ENCODE results near the gene UTS2B.
A peak's percentile ranks its signal among the peaks of the same experiment; 100 is the strongest.

Gene UTS2B

GRCh38 chr3:191352014-191352413 lies 21.7 kb upstream of the UTS2B start:
- Histone ChIP-seq H3K4me1 (ENCODE audit: control insufficient read depth, insufficient read depth, low read length) (peaks cover 15% of the 10 kb centered on the region), H3K9me3 (ENCODE audit: control insufficient read depth in 2 of 2, low read length in 2 of 2) (no peaks in the 10 kb centered on the region), H3K9ac (ENCODE audit: low read length in 2 of 2) (no peak overlapping the region), H3K36me3 (ENCODE audit: control insufficient read depth in 2 of 2, insufficient read depth in 2 of 2, low read length in 2 of 2) (no peaks in the 10 kb centered on the region), H3K4me3 (ENCODE audit: low read length in 2 of 2) (no peak overlapping the region), H3K27me3 (ENCODE audit: control insufficient read depth in 1 of 2, insufficient read depth in 2 of 2, low read length in 2 of 2) (no peaks in the 10 kb centered on the region), H3K27ac (ENCODE audit: low read length) (no peak overlapping the region)

DNA sequence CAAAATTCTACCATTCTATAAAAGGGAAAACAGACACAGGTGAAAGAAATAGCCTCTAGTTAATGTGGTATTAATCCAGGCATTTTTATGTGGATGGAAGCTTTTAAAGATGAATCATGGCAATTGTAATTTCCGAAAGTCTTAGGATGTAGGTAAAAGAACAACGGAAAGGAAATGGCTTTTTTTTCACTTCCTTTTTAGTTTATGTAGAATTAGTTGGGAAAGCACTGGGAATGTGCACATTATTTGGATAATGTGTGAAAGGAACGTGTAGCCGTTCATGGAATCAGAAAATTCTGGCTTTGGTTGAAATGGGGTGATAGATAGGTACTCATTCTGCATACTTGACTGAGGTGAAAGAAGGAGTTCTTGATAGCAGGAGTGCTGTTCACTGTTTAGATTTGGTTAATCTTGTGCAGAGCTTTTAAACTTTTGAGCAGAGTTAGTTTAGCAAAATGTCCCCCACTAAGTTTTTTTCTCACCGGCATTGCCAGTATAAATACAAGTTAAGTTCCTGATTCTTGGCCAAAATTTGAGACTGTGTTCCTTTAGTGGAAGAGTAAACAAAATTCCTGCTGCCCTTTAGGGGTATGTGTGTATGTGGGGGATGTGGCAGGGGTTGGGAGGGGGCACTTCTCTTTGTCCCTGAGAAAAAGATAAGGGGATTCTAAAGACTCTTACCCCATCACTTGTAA lies 20.2 kb upstream of the UTS2B start:
- Histone ChIP-seq H3K9ac (ENCODE audit: low read length in 2 of 2) (no peak overlapping the region), H3K9me3 (ENCODE audit: control insufficient read depth in 2 of 2, low read length in 2 of 2) (no peaks in the 10 kb centered on the region), H3K4me3 (ENCODE audit: low read length in 2 of 2) (peak overlapping the region; percentile 47 to 52), H3K27me3 (ENCODE audit: control insufficient read depth in 1 of 2, insufficient read depth in 2 of 2, low read length in 2 of 2) (no peaks in the 10 kb centered on the region), H3K36me3 (ENCODE audit: control insufficient read depth in 2 of 2, insufficient read depth in 2 of 2, low read length in 2 of 2) (no peaks in the 10 kb centered on the region), H3K27ac (ENCODE audit: low read length) (peak overlapping the region; percentile 32), H3K4me1 (ENCODE audit: control insufficient read depth, insufficient read depth, low read length) (peaks cover 10% of the 10 kb centered on the region)

GRCh38 chr3:191348098-191348497 lies 17.8 kb upstream of the UTS2B start:
- no peaks in the 10 kb centered on the region for H3K27me3 ChIP-seq (ENCODE audit: control insufficient read depth in 1 of 2, insufficient read depth in 2 of 2, low read length in 2 of 2)
- H3K4me1 ChIP-seq (ENCODE audit: control insufficient read depth, insufficient read depth, low read length) = peaks cover 5% of the 10 kb centered on the region
- no peak overlapping the region for H3K4me3 ChIP-seq (ENCODE audit: low read length in 2 of 2)
- H3K9ac ChIP-seq (ENCODE audit: low read length in 2 of 2) = no peak overlapping the region
- H3K27ac ChIP-seq (ENCODE audit: low read length) = no peak overlapping the region
- no peaks in the 10 kb centered on the region for H3K36me3 ChIP-seq (ENCODE audit: control insufficient read depth in 2 of 2, insufficient read depth in 2 of 2, low read length in 2 of 2)
- H3K9me3 ChIP-seq (ENCODE audit: control insufficient read depth in 2 of 2, low read length in 2 of 2) = no peaks in the 10 kb centered on the region

DNA sequence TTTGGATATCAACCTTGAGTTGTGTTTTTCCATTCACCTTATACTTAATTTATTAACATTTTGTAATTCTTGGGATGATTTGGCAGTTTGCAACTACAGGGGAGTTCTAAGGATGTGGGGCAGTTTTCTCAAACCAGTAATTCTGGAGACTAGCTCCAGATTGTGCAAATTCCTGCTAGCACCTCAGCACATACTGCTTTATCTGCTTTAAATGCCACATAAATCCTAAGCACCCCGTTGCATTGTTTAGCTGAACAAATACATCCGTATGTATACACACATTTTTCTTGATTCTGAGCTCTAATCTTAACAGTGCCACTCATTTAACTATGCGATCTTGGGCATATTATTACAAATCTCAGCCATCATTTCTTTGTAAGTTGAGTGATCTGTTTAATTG lies 16.9 kb upstream of the UTS2B start:
- H3K4me1 ChIP-seq (ENCODE audit: control insufficient read depth, insufficient read depth, low read length) = peaks cover 7% of the 10 kb centered on the region
- H3K36me3 ChIP-seq (ENCODE audit: control insufficient read depth in 2 of 2, insufficient read depth in 2 of 2, low read length in 2 of 2) = no peaks in the 10 kb centered on the region
- no peaks in the 10 kb centered on the region for H3K9me3 ChIP-seq (ENCODE audit: control insufficient read depth in 2 of 2, low read length in 2 of 2)
- H3K27me3 ChIP-seq (ENCODE audit: control insufficient read depth in 1 of 2, insufficient read depth in 2 of 2, low read length in 2 of 2) = no peaks in the 10 kb centered on the region
- no peak overlapping the region for H3K4me3 ChIP-seq (ENCODE audit: low read length in 2 of 2)
- no peak overlapping the region for H3K27ac ChIP-seq (ENCODE audit: low read length)
- no peak overlapping the region for H3K9ac ChIP-seq (ENCODE audit: low read length in 2 of 2)

GRCh38 chr3:191345334-191345733 lies 15.0 kb upstream of the UTS2B start:
- Histone ChIP-seq H3K27ac (ENCODE audit: low read length) (no peak overlapping the region), H3K9me3 (ENCODE audit: control insufficient read depth in 2 of 2, low read length in 2 of 2) (no peaks in the 10 kb centered on the region), H3K36me3 (ENCODE audit: control insufficient read depth in 2 of 2, insufficient read depth in 2 of 2, low read length in 2 of 2) (no peaks in the 10 kb centered on the region), H3K4me3 (ENCODE audit: low read length in 2 of 2) (no peak overlapping the region), H3K4me1 (ENCODE audit: control insufficient read depth, insufficient read depth, low read length) (peaks cover 10% of the 10 kb centered on the region), H3K27me3 (ENCODE audit: control insufficient read depth in 1 of 2, insufficient read depth in 2 of 2, low read length in 2 of 2) (no peaks in the 10 kb centered on the region), H3K9ac (ENCODE audit: low read length in 2 of 2) (no peak overlapping the region)

GRCh38 chr3:191343913-191344312 lies 13.6 kb upstream of the UTS2B start:
- Histone ChIP-seq H3K9me3 (ENCODE audit: control insufficient read depth in 2 of 2, low read length in 2 of 2) (no peaks in the 10 kb centered on the region), H3K36me3 (ENCODE audit: control insufficient read depth in 2 of 2, insufficient read depth in 2 of 2, low read length in 2 of 2) (no peaks in the 10 kb centered on the region), H3K27ac (ENCODE audit: low read length) (no peak overlapping the region), H3K4me3 (ENCODE audit: low read length in 2 of 2) (no peak overlapping the region), H3K27me3 (ENCODE audit: control insufficient read depth in 1 of 2, insufficient read depth in 2 of 2, low read length in 2 of 2) (no peaks in the 10 kb centered on the region), H3K4me1 (ENCODE audit: control insufficient read depth, insufficient read depth, low read length) (peaks cover 10% of the 10 kb centered on the region), H3K9ac (ENCODE audit: low read length in 2 of 2) (no peak overlapping the region)

DNA sequence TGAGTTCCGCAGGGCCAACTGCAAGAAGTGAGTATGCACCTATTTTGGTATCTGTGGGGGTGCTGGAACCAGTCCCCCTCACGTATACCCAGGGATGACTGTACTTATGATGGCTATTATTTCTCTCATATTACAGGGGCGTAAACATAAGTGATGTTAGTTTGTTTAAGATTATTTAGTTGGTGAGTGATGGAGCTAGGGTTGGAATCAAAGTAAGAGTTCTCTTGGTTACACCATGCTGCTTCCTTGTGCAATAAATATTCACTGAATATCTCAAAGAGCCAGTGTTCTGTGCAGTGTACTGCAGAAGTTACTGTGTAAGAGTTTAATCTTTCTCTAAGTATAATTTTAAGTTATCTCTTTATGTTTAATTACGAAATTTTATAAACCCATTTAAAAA lies 12.8 kb upstream of the UTS2B start:
- Histone ChIP-seq H3K27ac (ENCODE audit: low read length) (no peak overlapping the region), H3K27me3 (ENCODE audit: control insufficient read depth in 1 of 2, insufficient read depth in 2 of 2, low read length in 2 of 2) (no peaks in the 10 kb centered on the region), H3K4me1 (ENCODE audit: control insufficient read depth, insufficient read depth, low read length) (peaks cover 10% of the 10 kb centered on the region), H3K36me3 (ENCODE audit: control insufficient read depth in 2 of 2, insufficient read depth in 2 of 2, low read length in 2 of 2) (no peaks in the 10 kb centered on the region), H3K4me3 (ENCODE audit: low read length in 2 of 2) (no peak overlapping the region), H3K9ac (ENCODE audit: low read length in 2 of 2) (no peak overlapping the region), H3K9me3 (ENCODE audit: control insufficient read depth in 2 of 2, low read length in 2 of 2) (no peaks in the 10 kb centered on the region)

DNA sequence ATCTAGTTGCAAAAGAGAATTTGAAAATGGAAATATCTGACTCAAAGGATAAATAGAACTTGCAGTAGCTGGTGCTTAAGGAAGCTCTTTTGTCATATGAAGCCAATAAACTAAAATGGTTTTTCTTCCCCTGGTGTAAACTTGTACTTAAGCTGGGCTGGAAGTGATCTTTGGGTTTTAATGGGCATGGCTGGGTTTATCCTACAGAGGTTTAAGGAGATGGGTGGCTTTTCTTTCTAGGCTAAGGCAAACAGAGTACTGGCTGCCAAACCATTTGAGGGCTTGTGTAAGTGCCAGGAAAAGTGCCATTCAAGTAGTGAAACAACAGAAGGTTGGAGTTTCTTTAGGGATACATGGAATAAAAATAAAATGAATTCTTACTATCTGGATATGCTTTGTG lies 12.1 kb upstream of the UTS2B start:
- H3K36me3 ChIP-seq (ENCODE audit: control insufficient read depth in 2 of 2, insufficient read depth in 2 of 2, low read length in 2 of 2) = no peaks in the 10 kb centered on the region
- H3K27me3 ChIP-seq (ENCODE audit: control insufficient read depth in 1 of 2, insufficient read depth in 2 of 2, low read length in 2 of 2) = no peaks in the 10 kb centered on the region
- H3K4me1 ChIP-seq (ENCODE audit: control insufficient read depth, insufficient read depth, low read length) = peaks cover 8% of the 10 kb centered on the region
- H3K4me3 ChIP-seq (ENCODE audit: low read length in 2 of 2) = no peak overlapping the region
- H3K27ac ChIP-seq (ENCODE audit: low read length) = no peak overlapping the region
- no peaks in the 10 kb centered on the region for H3K9me3 ChIP-seq (ENCODE audit: control insufficient read depth in 2 of 2, low read length in 2 of 2)
- no peak overlapping the region for H3K9ac ChIP-seq (ENCODE audit: low read length in 2 of 2)

DNA sequence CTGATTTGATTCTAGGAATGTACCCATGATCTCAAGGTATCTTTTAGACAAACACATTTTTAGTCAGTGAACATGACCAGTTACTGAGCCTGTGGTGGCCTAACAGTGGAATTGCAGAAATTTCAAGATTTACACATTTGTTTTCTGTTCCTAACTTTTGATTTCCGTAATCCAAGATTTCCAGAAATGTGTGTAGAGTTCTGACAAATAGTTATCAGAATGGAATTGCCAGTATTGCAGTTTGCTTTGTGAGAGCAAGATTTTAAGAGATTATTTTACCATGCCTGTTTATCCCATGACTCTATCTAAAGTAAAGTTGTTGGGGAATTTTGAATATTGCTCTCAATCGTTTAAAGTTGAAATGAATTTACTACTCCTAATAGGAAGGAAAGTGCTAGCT lies 11.7 kb upstream of the UTS2B start:
- no peak overlapping the region for H3K27ac ChIP-seq (ENCODE audit: low read length)
- no peak overlapping the region for H3K9ac ChIP-seq (ENCODE audit: low read length in 2 of 2)
- no peaks in the 10 kb centered on the region for H3K9me3 ChIP-seq (ENCODE audit: control insufficient read depth in 2 of 2, low read length in 2 of 2)
- H3K4me1 ChIP-seq (ENCODE audit: control insufficient read depth, insufficient read depth, low read length) = peaks cover 8% of the 10 kb centered on the region
- no peak overlapping the region for H3K4me3 ChIP-seq (ENCODE audit: low read length in 2 of 2)
- H3K36me3 ChIP-seq (ENCODE audit: control insufficient read depth in 2 of 2, insufficient read depth in 2 of 2, low read length in 2 of 2) = no peaks in the 10 kb centered on the region
- H3K27me3 ChIP-seq (ENCODE audit: control insufficient read depth in 1 of 2, insufficient read depth in 2 of 2, low read length in 2 of 2) = no peaks in the 10 kb centered on the region

- Histone ChIP-seq H3K9ac (ENCODE audit: low read length in 2 of 2) (no peak overlapping the region), H3K27ac (ENCODE audit: low read length) (no peak overlapping the region), H3K9me3 (ENCODE audit: control insufficient read depth in 2 of 2, low read length in 2 of 2) (no peaks in the 10 kb centered on the region), H3K36me3 (ENCODE audit: control insufficient read depth in 2 of 2, insufficient read depth in 2 of 2, low read length in 2 of 2) (no peaks in the 10 kb centered on the region), H3K4me1 (ENCODE audit: control insufficient read depth, insufficient read depth, low read length) (peaks cover 8% of the 10 kb centered on the region), H3K27me3 (ENCODE audit: control insufficient read depth in 1 of 2, insufficient read depth in 2 of 2, low read length in 2 of 2) (no peaks in the 10 kb centered on the region), H3K4me3 (ENCODE audit: low read length in 2 of 2) (no peak overlapping the region)
These were observed 10.6 kb upstream of the UTS2B start for GRCh38 chr3:191340966-191341365.

- Histone ChIP-seq H3K9me3 (ENCODE audit: control insufficient read depth in 2 of 2, low read length in 2 of 2) (no peaks in the 10 kb centered on the region), H3K36me3 (ENCODE audit: control insufficient read depth in 2 of 2, insufficient read depth in 2 of 2, low read length in 2 of 2) (no peaks in the 10 kb centered on the region), H3K4me1 (ENCODE audit: control insufficient read depth, insufficient read depth, low read length) (peaks cover 8% of the 10 kb centered on the region), H3K27me3 (ENCODE audit: control insufficient read depth in 1 of 2, insufficient read depth in 2 of 2, low read length in 2 of 2) (no peaks in the 10 kb centered on the region), H3K9ac (ENCODE audit: low read length in 2 of 2) (no peak overlapping the region), H3K4me3 (ENCODE audit: low read length in 2 of 2) (no peak overlapping the region), H3K27ac (ENCODE audit: low read length) (no peak overlapping the region)
These were observed 10.0 kb upstream of the UTS2B start for GRCh38 chr3:191340351-191340750.

Data from stomach smooth muscle (tissue), 2 donors.